ENCODE results near the gene ACADVL. TPM values are rescaled to one million over a fixed set of nuclear protein-coding genes. Genes with fewer than 3 reads are reported as not detected.

The ACADVL gene
- polyA plus RNA-seq, 4 donors = 421 to 519 (median 462) TPM

- no peak for DNase-seq (ENCODE audit: low read depth in 4 of 4, low spot score in 3 of 4)
Measured at GRCh38 chr17:7215652-7216180, 4.0 kb upstream of the ACADVL start.

GRCh38 chr17:7216242-7217112 lies 3.3 kb upstream of the ACADVL start:
- no peak for DNase-seq (ENCODE audit: low read depth in 4 of 4, low spot score in 3 of 4)

GRCh38 chr17:7217113-7217987 lies 2.4 kb upstream of the ACADVL start:
- no peak for DNase-seq (ENCODE audit: low read depth in 4 of 4, low spot score in 3 of 4)

GRCh38 chr17:7218166-7218565 lies 1.6 kb upstream of the ACADVL start:
- DNase-seq (ENCODE audit: low read depth in 4 of 4, low spot score in 3 of 4) = no peak

- DNase-seq (ENCODE audit: low read depth in 4 of 4, low spot score in 3 of 4) = no peak
Measured at GRCh38 chr17:7218758-7219157, 980 bp upstream of the ACADVL start.

- no peak for DNase-seq (ENCODE audit: low read depth in 4 of 4, low spot score in 3 of 4)
Measured at GRCh38 chr17:7219229-7219811, 418 bp upstream of the ACADVL start.

GRCh38 chr17:7220593-7221277 lies 997 bp downstream of the ACADVL start:
- no peak for DNase-seq (ENCODE audit: low read depth in 4 of 4, low spot score in 3 of 4)

- no peak for DNase-seq (ENCODE audit: low read depth in 4 of 4, low spot score in 3 of 4)
Measured at GRCh38 chr17:7221278-7222092, 1.7 kb downstream of the ACADVL start.

- DNase-seq (ENCODE audit: low read depth in 4 of 4, low spot score in 3 of 4) = no peak
Measured at GRCh38 chr17:7222093-7222971, 2.6 kb downstream of the ACADVL start.

- DNase-seq (ENCODE audit: low read depth in 4 of 4, low spot score in 3 of 4) = no peak
Measured at GRCh38 chr17:7222972-7223292, 3.2 kb downstream of the ACADVL start.

- no peak for DNase-seq (ENCODE audit: low read depth in 4 of 4, low spot score in 3 of 4)
Measured at GRCh38 chr17:7223375-7223774, 3.6 kb downstream of the ACADVL start.

GRCh38 chr17:7224110-7224509 lies 4.4 kb downstream of the ACADVL start:
- no peak for DNase-seq (ENCODE audit: low read depth in 4 of 4, low spot score in 3 of 4)

GRCh38 chr17:7224661-7225111 lies 4.9 kb downstream of the ACADVL start:
- no peak for DNase-seq (ENCODE audit: low read depth in 4 of 4, low spot score in 3 of 4)

GRCh38 chr17:7225711-7226331 lies 6.1 kb downstream of the ACADVL start:
- no peak for DNase-seq (ENCODE audit: low read depth in 4 of 4, low spot score in 3 of 4)

GRCh38 chr17:7226721-7227710 lies 7.3 kb downstream of the ACADVL start:
- no peak for DNase-seq (ENCODE audit: low read depth in 4 of 4, low spot score in 3 of 4)

GRCh38 chr17:7228920-7229319 lies 9.2 kb downstream of the ACADVL start:
- no peak for DNase-seq (ENCODE audit: low read depth in 4 of 4, low spot score in 3 of 4)

- DNase-seq (ENCODE audit: low read depth in 4 of 4, low spot score in 3 of 4) = no peak
Measured at GRCh38 chr17:7229504-7229903, 9.8 kb downstream of the ACADVL start.
